Measurements from ENCODE around the gene ABCB8. TPM values are rescaled to one million over a fixed set of nuclear protein-coding genes. Genes with fewer than 3 reads are reported as not detected.

ABCB8 gene
- total and polyA plus RNA-seq, 9 of the 15 experiments (the other 6 are each of a cell fraction or from before 2014, with no cell fraction given): 7.6 to 106 (median 36.3) TPM

GRCh38 chr7:151082141-151083070 is 54.2 kb downstream of the ABCB8 start (continued):
- TF ChIP-seq CREB1 (IDR thresholded peaks at IDR 0.05): no peak
- 0 out of 2 replicates have a peak, but pooled peaks have one; percentile 26 for TF ChIP-seq CREB1 (CRISPR knock-in tag; IDR thresholded peaks at IDR 0.05)
- no peak for TF ChIP-seq KAT7 (CRISPR knock-in tag; IDR thresholded peaks at IDR 0.05; ENCODE audit: borderline replicate concordance)
- no peak for TF ChIP-seq ZNF609 (CRISPR knock-in tag; IDR thresholded peaks at IDR 0.05; ENCODE audit: borderline replicate concordance)
- TF ChIP-seq ZEB2 (IDR thresholded peaks at IDR 0.05): no peak
- no peak for TF ChIP-seq ZNF23 (CRISPR knock-in tag; IDR thresholded peaks at IDR 0.05)
- TF ChIP-seq SREBF1 (IDR thresholded peaks at IDR 0.05; ENCODE audit: borderline replicate concordance, low read depth, low read length): no peak
- TF ChIP-seq LCOR (CRISPR knock-in tag; IDR thresholded peaks at IDR 0.05): peak; percentile 42; the same call in 1 of the 2 replicates
- TF ChIP-seq NR4A1 (CRISPR knock-in tag; IDR thresholded peaks at IDR 0.05): 0 out of 2 replicates have a peak, but pooled peaks have one; percentile 10
- TF ChIP-seq NR4A1 (tag; IDR thresholded peaks at IDR 0.05): 0 out of 2 replicates have a peak, but pooled peaks have one; percentile 45
- TF ChIP-seq ZBTB2 (IDR thresholded peaks at IDR 0.05): peak; percentile 76; the same call in 1 of the 2 replicates
- TF ChIP-seq XRCC3 (IDR thresholded peaks at IDR 0.05): no peak
- no peak for TF ChIP-seq KLF1 (tag; IDR thresholded peaks at IDR 0.05)
- TF ChIP-seq TEAD4 (IDR thresholded peaks at IDR 0.05; ENCODE audit: low read length): peak; percentile 19
- no peak for TF ChIP-seq TEAD4 (CRISPR knock-in tag; IDR thresholded peaks at IDR 0.05; ENCODE audit: borderline replicate concordance)
- TF ChIP-seq CEBPG (CRISPR knock-in tag; IDR thresholded peaks at IDR 0.05): no peak
- no peak for TF ChIP-seq CEBPG (tag; conservative IDR thresholded peaks at IDR 0.05 in 1 of 2, IDR thresholded peaks at IDR 0.05 in 1 of 2)
- no peak for TF ChIP-seq BHLHE40 (IDR thresholded peaks at IDR 0.05; ENCODE audit: low read length)

Data from K562 (cell line).